ENCODE measurements around the gene LPGAT1. TPM values are rescaled to one million over a fixed set of nuclear protein-coding genes. Genes with fewer than 3 reads are reported as not detected.
A peak's percentile ranks its signal among the peaks of the same experiment; 100 is the strongest.

Gene LPGAT1
- total RNA-seq, 4 donors from 2014 or later: 19.3 to 345 (median 37.4) TPM

GRCh38 chr1:211813590-211813989 is 17.0 kb downstream of the LPGAT1 start:
- intact Hi-C loops (cut with DNase I; ENCODE audit: low total_unique reads): no loop called here
- Histone ChIP-seq H3K27ac (no peak overlapping the region), H3K9me3 (no peaks in the 10 kb centered on the region), H3K4me1 (peaks cover 0 to 4% (median 0%) of the 10 kb centered on the region in 4 donors), H3K4me3 (no peak overlapping the region), H3K27me3 (no peaks in the 10 kb centered on the region), H3K36me3 (no peaks in the 10 kb centered on the region)
- in situ Hi-C loops (cut with MboI; ENCODE audit: low pct_ligation_motif_present in 1 of 4, low pct_unique_long_range_greater_than_20kb in 1 of 4, low sequenced_read_pairs in 3 of 4): no loop called here
- DNase-seq: peak; percentile 25
- TF ChIP-seq POLR2A (IDR thresholded peaks at IDR 0.05) (no peak), CTCF (IDR thresholded peaks at IDR 0.05) (no peak), EP300 (IDR thresholded peaks at IDR 0.05; ENCODE audit: low read depth) (no peak), POLR2AphosphoS5 (IDR thresholded peaks at IDR 0.05) (no peak)

- no peaks in the 10 kb centered on the region for H3K9me3 ChIP-seq
- DNase-seq: no peak
- WGBS, 2 donors (ENCODE audit: low coverage in 1 of 2): 86% methylated on average over 4 of the region's 4 CpGs; no CpG with 5 or more reads in 1 of the 2 donors
- H3K4me1 ChIP-seq: peaks cover 0 to 4% (median 0%) of the 10 kb centered on the region in 4 donors
- in situ Hi-C loops (cut with MboI; ENCODE audit: low pct_ligation_motif_present in 1 of 4, low pct_unique_long_range_greater_than_20kb in 1 of 4, low sequenced_read_pairs in 3 of 4) (no loop called here), intact Hi-C loops (cut with DNase I; ENCODE audit: low total_unique reads) (no loop called here)
- H3K27me3 ChIP-seq: no peaks in the 10 kb centered on the region
- TF ChIP-seq POLR2A (IDR thresholded peaks at IDR 0.05): no peak
- no peak for TF ChIP-seq POLR2AphosphoS5 (IDR thresholded peaks at IDR 0.05)
- no peak for TF ChIP-seq CTCF (IDR thresholded peaks at IDR 0.05)
- no peak for TF ChIP-seq EP300 (IDR thresholded peaks at IDR 0.05; ENCODE audit: low read depth)
- H3K4me3 ChIP-seq: no peak overlapping the region
- H3K36me3 ChIP-seq: peaks cover 0 to 1% (median 0%) of the 10 kb centered on the region in 4 donors
- H3K27ac ChIP-seq: no peak overlapping the region
Measured at GRCh38 chr1:211812584-211812983, 18.0 kb downstream of the LPGAT1 start.

- 82 to 89% methylated on average over 2 of the region's 2 CpGs for whole genome bisulfite sequencing, 2 donors (ENCODE audit: low coverage in 1 of 2)
- intact Hi-C loops (cut with DNase I; ENCODE audit: low total_unique reads): no loop called here
Measured at GRCh38 chr1:211811848-211812247, 18.7 kb downstream of the LPGAT1 start.

GRCh38 chr1:211811126-211811525 is 19.4 kb downstream of the LPGAT1 start:
- Histone ChIP-seq H3K27me3 (no peaks in the 10 kb centered on the region), H3K4me1 (peaks cover 0 to 4% (median 0%) of the 10 kb centered on the region in 4 donors), H3K9me3 (no peaks in the 10 kb centered on the region), H3K36me3 (peaks cover 0 to 6% (median 0%) of the 10 kb centered on the region in 4 donors), H3K27ac (no peak overlapping the region), H3K4me3 (no peak overlapping the region)
- WGBS, 2 donors (ENCODE audit: low coverage in 1 of 2): 72 to 77% methylated on average over 3 of the region's 3 CpGs
- intact Hi-C loops (cut with DNase I; ENCODE audit: low total_unique reads): no loop called here
- in situ Hi-C loops (cut with MboI; ENCODE audit: low pct_ligation_motif_present in 1 of 4, low pct_unique_long_range_greater_than_20kb in 1 of 4, low sequenced_read_pairs in 3 of 4): no loop called here
- no peak for TF ChIP-seq POLR2A (IDR thresholded peaks at IDR 0.05)
- no peak for TF ChIP-seq EP300 (IDR thresholded peaks at IDR 0.05; ENCODE audit: low read depth)
- no peak for TF ChIP-seq POLR2AphosphoS5 (IDR thresholded peaks at IDR 0.05)
- TF ChIP-seq CTCF (IDR thresholded peaks at IDR 0.05): no peak
- DNase-seq: no peak

More at GRCh38 chr1:211811848-211812247, 18.7 kb downstream of the LPGAT1 start:
- H3K4me1 ChIP-seq: peaks cover 0 to 4% (median 0%) of the 10 kb centered on the region in 4 donors
- no peak overlapping the region for H3K27ac ChIP-seq
- H3K27me3 ChIP-seq: no peaks in the 10 kb centered on the region
- peaks cover 0 to 6% (median 0%) of the 10 kb centered on the region in 4 donors for H3K36me3 ChIP-seq
- no peak for DNase-seq
- H3K4me3 ChIP-seq: no peak overlapping the region
- no peaks in the 10 kb centered on the region for H3K9me3 ChIP-seq
- no peak for TF ChIP-seq POLR2AphosphoS5 (IDR thresholded peaks at IDR 0.05)
- no peak for TF ChIP-seq EP300 (IDR thresholded peaks at IDR 0.05; ENCODE audit: low read depth)
- no peak for TF ChIP-seq POLR2A (IDR thresholded peaks at IDR 0.05)
- no peak for TF ChIP-seq CTCF (IDR thresholded peaks at IDR 0.05)
- in situ Hi-C loops (cut with MboI; ENCODE audit: low pct_ligation_motif_present in 1 of 4, low pct_unique_long_range_greater_than_20kb in 1 of 4, low sequenced_read_pairs in 3 of 4): no loop called here

Measured in transverse colon (tissue), 4 donors.